ENCODE results near the gene DMRTC2. TPM values are rescaled to one million over a fixed set of nuclear protein-coding genes. Genes with fewer than 3 reads are reported as not detected.

Gene DMRTC2
- total and polyA plus RNA-seq, 2 of the 8 experiments (the other 6 are each of a cell fraction or from before 2014, with no cell fraction given): not detected

DNA sequence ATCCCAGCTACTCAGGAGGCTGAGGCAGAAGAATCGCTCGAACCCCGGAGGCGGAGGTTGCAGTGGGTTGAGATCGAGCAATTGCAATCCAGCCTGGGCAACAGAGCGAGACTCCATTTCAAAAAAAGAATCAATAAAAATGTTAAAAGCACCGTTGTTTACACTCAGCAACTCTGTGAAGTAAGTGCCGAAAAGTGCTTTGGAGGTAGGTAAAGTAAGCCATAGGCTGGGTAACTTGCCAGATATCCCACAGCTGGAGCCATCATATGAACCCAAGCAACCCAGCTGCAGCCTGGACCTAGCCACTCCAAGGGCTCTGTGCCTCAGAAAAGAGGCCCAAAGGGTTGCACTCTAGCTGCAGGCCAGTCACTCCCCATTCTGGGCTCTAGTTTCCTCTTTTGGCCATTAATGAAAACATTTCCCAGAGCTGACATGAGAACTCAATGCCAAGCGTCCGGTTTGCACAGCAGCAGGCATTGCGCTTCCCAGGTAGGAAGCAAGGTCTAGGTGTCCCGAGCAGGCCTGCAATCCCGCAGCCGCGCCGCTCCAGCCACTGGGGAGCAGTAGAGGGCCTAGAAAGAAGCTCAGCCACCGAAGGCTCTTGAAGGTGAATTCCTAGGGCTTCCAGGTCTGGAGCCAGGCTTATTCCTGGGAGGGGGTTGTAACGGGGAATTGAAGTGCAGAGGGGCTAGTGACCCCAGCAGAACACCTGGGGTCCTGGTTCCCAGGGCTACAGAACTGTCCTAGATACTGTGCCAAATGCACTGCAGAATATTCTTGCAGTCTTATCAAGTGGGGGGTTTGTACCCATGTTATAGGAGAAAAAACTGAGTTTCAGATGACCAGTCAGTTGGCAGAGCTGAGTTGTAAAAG is 28.2 kb downstream of the DMRTC2 start (continued):
- TF ChIP-seq CHD7 (IDR thresholded peaks at IDR 0.05; ENCODE audit: insufficient replicate concordance, low read length) (peak; percentile 37), BCL11A (IDR thresholded peaks at IDR 0.05; ENCODE audit: low read depth in 2 of 2, low read length in 2 of 2) (no peak), SP2 (IDR thresholded peaks at IDR 0.05; ENCODE audit: low read length) (no peak), BACH1 (IDR thresholded peaks at IDR 0.05; ENCODE audit: low read length) (no peak), HDAC2 (IDR thresholded peaks at IDR 0.05; ENCODE audit: borderline replicate concordance in 1 of 2, low read depth in 2 of 2, low read length in 2 of 2) (no peak), SP1 (IDR thresholded peaks at IDR 0.05; ENCODE audit: low read depth, low read length) (no peak)
